OCI-LY1 (cell line): Measurements from ENCODE around the gene VAV2.
A peak's percentile ranks its signal among the peaks of the same experiment; 100 is the strongest.

ENCODE experiments used
- H2AFZ ChIP-seq: fragments of 200-600 bp; sonication (generic), shearing (Covaris generic); 2 replicates; pipeline ENCODE4 v1.6.0; 2014; ENCODE audit warnings: antibody characterized with exemption, mild to moderate bottlenecking, low read length
- H3F3A ChIP-seq: fragments of 200-600 bp; sonication (generic), shearing (Covaris generic); 2 replicates; pipeline ENCODE4 v1.6.0; 2014; ENCODE audit warnings: mild to moderate bottlenecking, antibody characterized with exemption, low read length, moderate library complexity; ENCODE audit not compliant: insufficient read depth
- H3K27ac ChIP-seq: fragments of 200-600 bp; sonication (generic); 2 replicates; pipeline ENCODE4 v1.5.1; 2014; ENCODE audit warnings: low read length, mixed run types, mild to moderate bottlenecking, low read depth; ENCODE audit not compliant: poor library complexity, severe bottlenecking
- H3K27me3 ChIP-seq: fragments of 200-600 bp; sonication (generic); 2 replicates; pipeline ENCODE4 v1.6.0; 2014; ENCODE audit warnings: antibody characterized with exemption, mild to moderate bottlenecking, low read length, moderate library complexity; ENCODE audit not compliant: insufficient read depth
- H3K36me3 ChIP-seq: fragments of 200-600 bp; sonication (generic); 2 replicates; pipeline ENCODE4 v1.6.1; 2014; ENCODE audit warnings: mild to moderate bottlenecking, antibody characterized with exemption, low read length, moderate library complexity, mixed read lengths; ENCODE audit not compliant: insufficient read depth
- H3K4me1 ChIP-seq: fragments of 200-600 bp; sonication (generic); 2 replicates; pipeline ENCODE4 v1.5.1; 2014; ENCODE audit warnings: mild to moderate bottlenecking, low read length, moderate library complexity; ENCODE audit not compliant: insufficient read depth, severe bottlenecking
- H3K4me2 ChIP-seq: fragments of 200-600 bp; sonication (generic), shearing (Covaris generic); 2 replicates; pipeline ENCODE4 v1.6.1; 2014; ENCODE audit warnings: low read length
- H3K4me3 ChIP-seq: fragments of 200-600 bp; sonication (generic); 2 replicates; pipeline ENCODE4 v1.5.1; 2014; ENCODE audit warnings: low read length, low read depth, mild to moderate bottlenecking, mixed read lengths; ENCODE audit not compliant: poor library complexity, severe bottlenecking
- H3K79me2 ChIP-seq: fragments of 200-600 bp; shearing (Covaris generic); 2 replicates; pipeline ENCODE4 v1.6.1; 2016; ENCODE audit warnings: mixed run types, low read length, mixed read lengths; ENCODE audit not compliant: insufficient read depth
- H3K9ac ChIP-seq: fragments of 200-600 bp; sonication (generic), shearing (Covaris generic); 2 replicates; pipeline ENCODE4 v1.6.1; 2014; ENCODE audit warnings: mild to moderate bottlenecking, low read length, mixed read lengths
- H3K9me2 ChIP-seq: fragments of 200-600 bp; sonication (generic), shearing (Covaris generic); 2 replicates; pipeline ENCODE4 v1.6.1; 2014; ENCODE audit warnings: low read depth, mild to moderate bottlenecking, low read length, mixed read lengths
- H3K9me3 ChIP-seq: fragments of 200-600 bp; shearing (Covaris generic); 2 replicates; pipeline ENCODE4 v1.6.1; 2014; ENCODE audit warnings: low read length, mixed read lengths
- H4K20me1 ChIP-seq: fragments of 200-600 bp; sonication (generic), shearing (Covaris generic); 2 replicates; pipeline ENCODE4 v1.6.0; 2016; ENCODE audit warnings: mild to moderate bottlenecking, low read length; ENCODE audit not compliant: insufficient read depth
- CTCF ChIP-seq: fragments of 200-600 bp; sonication (generic), shearing (Covaris generic); IDR thresholded peaks from 2 replicates; pipeline ENCODE4 v1.5.1; 2017; ENCODE audit warnings: mild to moderate bottlenecking, antibody characterized with exemption, low read length, moderate library complexity, mixed read lengths
- EZH2 ChIP-seq: fragments of 200-600 bp; sonication (generic), shearing (Covaris generic); IDR thresholded peaks from 2 replicates; pipeline ENCODE4 v1.8.0; 2017; ENCODE audit warnings: borderline replicate concordance, mixed run types, mild to moderate bottlenecking, antibody characterized with exemption, low read length, moderate library complexity, mixed read lengths

Gene VAV2

GRCh38 chr9:134024214-134024792, 32.2 kb upstream of the VAV2 start:
- no peaks in the 10 kb centered on the region for H3K27me3 ChIP-seq
- no peaks in the 10 kb centered on the region for H3K79me2 ChIP-seq
- no peaks in the 10 kb centered on the region for H3K9me3 ChIP-seq
- H3K4me1 ChIP-seq = peaks cover 7% of the 10 kb centered on the region
- no peak overlapping the region for H2AFZ ChIP-seq
- H3K9me2 ChIP-seq = no peaks in the 10 kb centered on the region
- H3K27ac ChIP-seq = no peak overlapping the region
- TF ChIP-seq EZH2 = no peak
- TF ChIP-seq CTCF = no peak
- H3K4me3 ChIP-seq = peak overlapping the region; percentile 41
- no peak overlapping the region for H3K9ac ChIP-seq
- no peaks in the 10 kb centered on the region for H4K20me1 ChIP-seq
- no peaks in the 10 kb centered on the region for H3F3A ChIP-seq
- H3K4me2 ChIP-seq = peak overlapping the region; percentile 54
- H3K36me3 ChIP-seq = peaks cover 6% of the 10 kb centered on the region; the same call in 1 of the 2 replicates

GRCh38 chr9:134014946-134015345, 22.8 kb upstream of the VAV2 start:
- Histone ChIP-seq H3K36me3 (no peaks in the 10 kb centered on the region), H3K4me3 (no peak overlapping the region), H3K27me3 (no peaks in the 10 kb centered on the region), H3K27ac (no peak overlapping the region), H3K9me3 (peaks cover 5% of the 10 kb centered on the region; the same call in 1 of the 2 replicates), H3F3A (no peaks in the 10 kb centered on the region), H4K20me1 (no peaks in the 10 kb centered on the region), H3K4me1 (no peaks in the 10 kb centered on the region), H3K4me2 (no peak overlapping the region), H3K9ac (no peak overlapping the region), H3K9me2 (no peaks in the 10 kb centered on the region), H3K79me2 (no peaks in the 10 kb centered on the region), H2AFZ (no peak overlapping the region)
- no peak for TF ChIP-seq CTCF
- TF ChIP-seq EZH2 = no peak

GRCh38 chr9:134011401-134011800, 19.3 kb upstream of the VAV2 start:
- Histone ChIP-seq H3K9me2 (no peaks in the 10 kb centered on the region), H3K27ac (no peak overlapping the region), H3K9ac (no peak overlapping the region), H2AFZ (no peak overlapping the region), H4K20me1 (no peaks in the 10 kb centered on the region), H3F3A (no peaks in the 10 kb centered on the region), H3K9me3 (peaks cover 5% of the 10 kb centered on the region; the same call in 1 of the 2 replicates), H3K27me3 (0 out of 2 replicates have a peak, but pooled peaks cover 10% of the 10 kb centered on the region), H3K4me3 (no peak overlapping the region), H3K4me2 (no peak overlapping the region), H3K36me3 (no peaks in the 10 kb centered on the region), H3K79me2 (no peaks in the 10 kb centered on the region), H3K4me1 (no peaks in the 10 kb centered on the region)
- TF ChIP-seq EZH2 = no peak
- TF ChIP-seq CTCF = no peak
